ENCODE measurements around the gene CFAP100. TPM values are rescaled to one million over a fixed set of nuclear protein-coding genes. Genes with fewer than 3 reads are reported as not detected.

CFAP100 gene
- total and polyA plus RNA-seq, 12 donors, result 0.17 TPM; not detected in 11

DNA sequence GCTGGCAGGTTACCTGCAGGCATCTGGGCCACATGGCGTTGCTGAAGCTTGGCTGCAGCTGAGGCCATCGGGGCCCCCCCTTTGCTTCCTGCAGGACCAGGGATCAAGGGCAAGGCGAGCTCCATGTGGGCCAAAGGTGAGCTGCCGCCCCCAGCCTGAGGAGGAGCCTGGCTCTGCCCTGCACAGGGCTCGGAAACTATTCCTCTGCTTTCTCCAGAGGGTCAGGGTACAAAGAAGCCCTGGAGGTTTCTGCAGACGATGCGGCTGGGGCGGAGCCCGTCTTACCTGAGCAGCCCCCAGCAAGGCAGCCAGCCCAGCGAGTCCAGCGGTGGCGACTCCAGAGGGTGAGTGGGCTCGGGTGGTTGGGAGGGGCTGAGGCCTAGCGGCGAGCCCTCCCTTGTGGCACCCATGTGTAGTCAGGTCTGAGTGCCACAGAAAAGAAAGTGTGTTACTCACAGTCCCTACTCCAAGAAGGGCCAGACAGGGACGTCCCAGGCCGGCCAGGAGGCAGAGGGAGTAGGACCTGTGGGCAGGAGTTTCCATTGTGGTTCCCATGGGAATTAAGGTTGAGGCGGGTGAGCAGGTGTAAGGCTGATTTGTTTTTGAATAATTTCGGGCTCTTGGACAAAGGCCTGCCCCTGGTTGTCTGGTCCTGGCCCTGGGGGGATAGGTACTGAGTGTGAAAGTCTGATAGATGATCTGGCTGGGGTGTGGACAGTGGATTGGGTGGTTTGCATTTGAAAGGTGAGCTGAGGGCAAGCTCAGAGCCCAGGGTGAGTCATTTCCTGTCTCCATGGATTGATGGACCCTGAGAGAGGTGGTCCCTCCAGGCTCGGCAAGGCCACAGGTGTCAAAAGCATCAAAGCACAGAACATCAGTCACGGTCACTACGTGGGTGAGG lies 25.4 kb downstream of the CFAP100 start:
- intact Hi-C loops (cut with DNase I), result no loop called here
- peak in 2 of 7 donors; percentile 12 to 46 for DNase-seq
- H3K27me3 ChIP-seq, result peaks cover 20% of the 10 kb centered on the region
- no peaks in the 10 kb centered on the region for H3K9me3 ChIP-seq (replicated peaks in 1 of 3)
- no peak overlapping the region for H3K4me3 ChIP-seq
- TF ChIP-seq, protein P1, sequence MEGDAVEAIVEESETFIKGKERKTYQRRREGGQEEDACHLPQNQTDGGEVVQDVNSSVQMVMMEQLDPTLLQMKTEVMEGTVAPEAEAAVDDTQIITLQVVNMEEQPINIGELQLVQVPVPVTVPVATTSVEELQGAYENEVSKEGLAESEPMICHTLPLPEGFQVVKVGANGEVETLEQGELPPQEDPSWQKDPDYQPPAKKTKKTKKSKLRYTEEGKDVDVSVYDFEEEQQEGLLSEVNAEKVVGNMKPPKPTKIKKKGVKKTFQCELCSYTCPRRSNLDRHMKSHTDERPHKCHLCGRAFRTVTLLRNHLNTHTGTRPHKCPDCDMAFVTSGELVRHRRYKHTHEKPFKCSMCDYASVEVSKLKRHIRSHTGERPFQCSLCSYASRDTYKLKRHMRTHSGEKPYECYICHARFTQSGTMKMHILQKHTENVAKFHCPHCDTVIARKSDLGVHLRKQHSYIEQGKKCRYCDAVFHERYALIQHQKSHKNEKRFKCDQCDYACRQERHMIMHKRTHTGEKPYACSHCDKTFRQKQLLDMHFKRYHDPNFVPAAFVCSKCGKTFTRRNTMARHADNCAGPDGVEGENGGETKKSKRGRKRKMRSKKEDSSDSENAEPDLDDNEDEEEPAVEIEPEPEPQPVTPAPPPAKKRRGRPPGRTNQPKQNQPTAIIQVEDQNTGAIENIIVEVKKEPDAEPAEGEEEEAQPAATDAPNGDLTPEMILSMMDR (IDR thresholded peaks at IDR 0.05), result no peak
- TF ChIP-seq POLR2A (IDR thresholded peaks at IDR 0.05), result no peak
- no peak overlapping the region for H3K27ac ChIP-seq
- H3K4me1 ChIP-seq (replicated peaks in 1 of 2), result no peaks in the 10 kb centered on the region
- 79 to 93% (median 87%) methylated on average over 18 to 22 of the region's 22 CpGs for WGBS, 4 donors
- H3K36me3 ChIP-seq (replicated peaks in 1 of 2), result no peaks in the 10 kb centered on the region

DNA sequence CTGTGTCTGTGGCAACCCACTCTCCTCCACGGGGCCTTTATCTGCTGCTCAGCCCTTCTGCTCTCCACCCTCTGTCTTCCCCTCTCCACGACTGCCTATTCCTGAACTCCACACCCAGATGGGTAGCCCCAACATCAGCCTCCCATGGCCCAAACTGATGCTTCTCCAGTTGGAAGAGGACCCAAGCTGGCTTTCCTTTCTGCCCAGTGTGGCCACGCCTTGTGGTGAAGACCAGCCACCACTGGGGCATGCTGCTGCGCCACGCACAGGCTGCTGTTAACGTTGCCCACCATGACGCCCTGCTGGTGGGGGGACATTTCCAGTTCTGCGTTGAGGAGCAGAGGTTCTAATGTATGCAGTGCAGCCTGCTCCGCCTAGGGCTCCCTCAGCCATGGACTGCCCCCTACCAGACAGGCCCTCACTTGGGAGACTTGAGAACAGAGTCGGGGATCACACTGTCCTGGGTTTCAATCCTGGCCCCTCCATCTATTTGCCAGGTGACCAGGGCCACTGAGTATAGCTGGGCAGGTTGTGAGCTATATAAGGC lies 26.9 kb downstream of the CFAP100 start:
- H3K9me3 ChIP-seq (replicated peaks in 1 of 3), result peaks cover 0 to 9% (median 0%) of the 10 kb centered on the region in 3 donors
- no peaks in the 10 kb centered on the region for H3K36me3 ChIP-seq (replicated peaks in 1 of 2)
- WGBS, 4 donors, result 75 to 85% (median 80%) methylated on average over 6 to 10 of the region's 10 CpGs
- no peak overlapping the region for H3K4me3 ChIP-seq
- TF ChIP-seq, protein P1 (IDR thresholded peaks at IDR 0.05), result no peak
- no peak for TF ChIP-seq POLR2A (IDR thresholded peaks at IDR 0.05)
- peaks cover 6% of the 10 kb centered on the region for H3K27me3 ChIP-seq
- DNase-seq, result peak in 2 of 7 donors; percentile 16 to 33
- intact Hi-C loops (cut with DNase I), result no loop called here
- no peak overlapping the region for H3K27ac ChIP-seq
- H3K4me1 ChIP-seq (replicated peaks in 1 of 2), result no peaks in the 10 kb centered on the region

DNA sequence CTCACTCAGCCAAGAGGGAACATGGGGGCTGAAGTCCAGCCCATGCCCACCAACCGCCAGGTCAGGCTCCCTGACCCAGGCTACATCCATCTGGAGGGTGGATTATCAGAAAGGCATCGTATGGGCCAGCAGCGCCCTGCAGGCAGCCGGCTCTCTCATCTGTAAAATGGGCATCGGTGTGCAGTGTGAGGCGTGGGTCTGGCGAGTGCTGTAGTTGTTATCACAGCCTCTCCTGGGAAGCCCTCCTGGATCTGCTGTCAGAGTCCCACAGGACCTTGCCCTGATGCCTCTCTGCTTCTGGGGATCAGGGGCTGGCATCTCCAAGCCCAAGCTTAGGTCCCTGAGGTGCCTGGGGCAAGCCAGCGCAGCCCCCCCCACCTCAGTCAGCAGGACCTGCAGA lies 27.4 kb downstream of the CFAP100 start:
- peak in 2 of 7 donors; percentile 17 to 43 for DNase-seq
- Histone ChIP-seq H3K9me3 (replicated peaks in 1 of 3) (peaks cover 0 to 10% (median 0%) of the 10 kb centered on the region in 3 donors), H3K4me1 (replicated peaks in 1 of 2) (no peaks in the 10 kb centered on the region), H3K36me3 (replicated peaks in 1 of 2) (no peaks in the 10 kb centered on the region), H3K4me3 (no peak overlapping the region), H3K27ac (no peak overlapping the region), H3K27me3 (peaks cover 4% of the 10 kb centered on the region)
- intact Hi-C loops (cut with DNase I), result no loop called here
- 82 to 96% (median 89%) methylated on average over 5 to 8 of the region's 8 CpGs for WGBS, 4 donors
- TF ChIP-seq, protein P1 (IDR thresholded peaks at IDR 0.05), result no peak
- TF ChIP-seq POLR2A (IDR thresholded peaks at IDR 0.05), result no peak

DNA sequence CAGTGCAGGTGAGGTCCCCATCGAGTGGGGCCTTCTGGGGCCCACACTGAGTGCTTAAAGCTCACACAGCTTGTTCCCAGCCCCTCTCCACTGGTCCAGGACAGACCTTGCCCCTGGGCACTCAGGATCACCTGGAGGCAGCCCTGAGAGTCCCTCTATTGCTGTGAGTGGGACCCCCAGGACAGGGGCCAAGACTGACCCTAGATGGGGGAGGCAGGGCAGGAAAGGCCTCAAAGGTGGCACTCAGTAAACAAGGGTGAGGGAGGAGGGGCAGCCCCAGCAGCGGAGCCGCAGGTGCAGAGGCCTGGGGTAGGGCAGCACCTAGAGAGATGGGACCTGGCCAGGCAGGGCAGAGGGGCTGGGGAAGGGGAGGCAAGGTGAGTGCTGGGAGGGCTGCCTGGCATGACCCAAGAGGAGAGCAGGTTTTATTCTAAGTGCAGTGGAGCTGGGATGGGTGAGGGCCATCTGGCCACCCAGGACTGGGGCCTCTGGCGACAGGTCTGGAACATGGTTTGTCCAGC lies 27.9 kb downstream of the CFAP100 start:
- 71 to 83% (median 76%) methylated on average over 3 to 4 of the region's 4 CpGs for WGBS, 4 donors
- H3K36me3 ChIP-seq (replicated peaks in 1 of 2), result no peaks in the 10 kb centered on the region
- H3K27ac ChIP-seq, result no peak overlapping the region
- H3K27me3 ChIP-seq, result peaks cover 3% of the 10 kb centered on the region
- peak in 2 of 7 donors; percentile 11 to 39 for DNase-seq
- intact Hi-C loops (cut with DNase I), result no loop called here
- H3K4me1 ChIP-seq (replicated peaks in 1 of 2), result no peaks in the 10 kb centered on the region
- H3K4me3 ChIP-seq, result no peak overlapping the region
- H3K9me3 ChIP-seq (replicated peaks in 1 of 3), result peaks cover 0 to 12% (median 0%) of the 10 kb centered on the region in 3 donors
- no peak for TF ChIP-seq POLR2A (IDR thresholded peaks at IDR 0.05)
- TF ChIP-seq, protein P1 (IDR thresholded peaks at IDR 0.05), result no peak

Data from adrenal gland (tissue), 12 donors.